Subcutaneous adipose tissue (tissue), 4 donors: Measurements from ENCODE around the gene TGM3. TPM values are rescaled to one million over a fixed set of nuclear protein-coding genes. Genes with fewer than 3 reads are reported as not detected.

ENCODE experiments used
- total RNA-seq, 4 donors: library from RNA; depleted of rRNA; stranded (reverse); fragments of >200 nt; gene quantifications; one replicate each; pipeline ENCODE4 v1.1.0, GENCODE V29; 2016
- TF ChIP-seq, protein P1 (sequence below): fragments of 450-650 bp; IDR thresholded peaks from one replicate; pipeline ENCODE4 v1.5.1; 2016; ENCODE audit warnings: low read depth, mild to moderate bottlenecking, control low read depth, antibody characterized with exemption, moderate library complexity

Gene TGM3
- total RNA-seq, 4 donors from 2014 or later, result 0.19 TPM; not detected in 3

DNA sequence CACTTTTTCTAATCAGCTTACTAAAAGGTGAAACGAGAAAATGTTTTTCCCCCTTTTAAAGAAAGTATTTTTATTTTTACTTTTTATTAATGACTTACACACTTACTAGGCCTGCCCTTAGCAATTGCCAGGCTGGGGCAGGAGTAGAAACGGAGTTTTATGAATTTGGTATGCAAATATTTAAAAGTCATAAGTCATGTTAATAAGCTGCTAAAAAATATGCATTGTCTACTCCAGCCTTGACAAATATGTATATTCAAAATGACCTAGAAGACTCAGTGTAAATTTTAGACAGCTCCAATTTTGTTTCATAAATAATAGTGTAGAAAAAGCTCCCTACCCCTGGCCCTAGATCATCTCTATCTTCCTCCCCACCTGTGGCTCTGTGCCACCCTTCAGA lies 67.4 kb downstream of the TGM3 start:
- TF ChIP-seq, protein P1, sequence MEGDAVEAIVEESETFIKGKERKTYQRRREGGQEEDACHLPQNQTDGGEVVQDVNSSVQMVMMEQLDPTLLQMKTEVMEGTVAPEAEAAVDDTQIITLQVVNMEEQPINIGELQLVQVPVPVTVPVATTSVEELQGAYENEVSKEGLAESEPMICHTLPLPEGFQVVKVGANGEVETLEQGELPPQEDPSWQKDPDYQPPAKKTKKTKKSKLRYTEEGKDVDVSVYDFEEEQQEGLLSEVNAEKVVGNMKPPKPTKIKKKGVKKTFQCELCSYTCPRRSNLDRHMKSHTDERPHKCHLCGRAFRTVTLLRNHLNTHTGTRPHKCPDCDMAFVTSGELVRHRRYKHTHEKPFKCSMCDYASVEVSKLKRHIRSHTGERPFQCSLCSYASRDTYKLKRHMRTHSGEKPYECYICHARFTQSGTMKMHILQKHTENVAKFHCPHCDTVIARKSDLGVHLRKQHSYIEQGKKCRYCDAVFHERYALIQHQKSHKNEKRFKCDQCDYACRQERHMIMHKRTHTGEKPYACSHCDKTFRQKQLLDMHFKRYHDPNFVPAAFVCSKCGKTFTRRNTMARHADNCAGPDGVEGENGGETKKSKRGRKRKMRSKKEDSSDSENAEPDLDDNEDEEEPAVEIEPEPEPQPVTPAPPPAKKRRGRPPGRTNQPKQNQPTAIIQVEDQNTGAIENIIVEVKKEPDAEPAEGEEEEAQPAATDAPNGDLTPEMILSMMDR, result no peak

DNA sequence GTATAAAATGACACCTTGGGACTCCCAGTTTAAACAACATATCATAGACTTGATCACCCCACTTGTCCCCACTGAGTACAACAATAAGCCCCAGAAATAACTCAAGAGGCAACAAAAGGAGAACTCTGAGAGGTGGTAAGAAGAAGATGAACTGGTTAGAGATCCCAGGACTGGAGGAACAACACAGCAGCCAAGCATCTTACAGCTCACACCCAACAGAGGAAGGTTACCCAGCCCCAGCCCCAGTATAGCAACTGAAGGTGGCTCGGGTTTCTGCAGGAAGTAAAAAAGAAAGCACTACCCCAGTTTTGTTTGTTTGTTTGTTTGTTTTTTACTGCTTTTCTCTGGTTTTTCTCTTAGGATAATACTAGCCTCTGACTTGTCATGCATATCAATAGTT lies 67.8 kb downstream of the TGM3 start:
- TF ChIP-seq, protein P1, result no peak

DNA sequence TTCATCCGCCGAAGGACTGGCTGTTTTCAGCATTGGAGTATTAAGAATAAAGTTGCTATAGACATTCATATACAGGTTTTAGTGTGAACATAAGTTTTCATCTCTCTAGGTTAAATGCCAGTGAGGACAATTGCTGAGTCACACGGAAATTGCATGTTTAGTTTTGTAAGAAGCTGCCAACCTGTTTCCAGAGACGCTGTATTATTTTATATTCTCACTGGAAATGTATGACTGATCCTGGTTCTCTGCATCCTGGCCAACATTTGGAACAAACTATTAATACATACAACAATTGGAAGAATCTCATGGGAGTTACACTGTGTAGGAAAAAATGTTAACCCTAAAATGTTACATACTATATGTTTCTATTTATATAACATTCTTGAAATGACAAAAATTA lies 68.2 kb downstream of the TGM3 start:
- TF ChIP-seq, protein P1, result no peak

DNA sequence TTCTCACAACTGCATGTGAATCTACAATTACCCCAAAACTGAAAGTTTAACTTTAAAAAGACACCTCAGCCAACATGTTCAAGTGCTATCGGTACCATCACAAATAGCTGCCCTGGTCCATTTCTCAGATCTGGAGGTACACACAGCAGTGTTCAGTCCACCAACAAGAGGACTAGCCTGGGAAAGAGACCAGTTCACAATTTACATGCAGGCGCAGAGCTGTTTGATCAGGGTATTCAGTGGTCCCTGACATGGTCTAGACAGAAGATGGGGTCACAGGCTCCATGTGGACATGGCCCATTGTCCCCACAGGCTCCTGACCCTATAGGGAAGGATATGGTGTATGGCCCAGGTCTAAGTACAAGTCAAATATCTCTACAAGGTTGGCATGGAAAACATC lies 69.3 kb downstream of the TGM3 start:
- TF ChIP-seq, protein P1, result no peak

DNA sequence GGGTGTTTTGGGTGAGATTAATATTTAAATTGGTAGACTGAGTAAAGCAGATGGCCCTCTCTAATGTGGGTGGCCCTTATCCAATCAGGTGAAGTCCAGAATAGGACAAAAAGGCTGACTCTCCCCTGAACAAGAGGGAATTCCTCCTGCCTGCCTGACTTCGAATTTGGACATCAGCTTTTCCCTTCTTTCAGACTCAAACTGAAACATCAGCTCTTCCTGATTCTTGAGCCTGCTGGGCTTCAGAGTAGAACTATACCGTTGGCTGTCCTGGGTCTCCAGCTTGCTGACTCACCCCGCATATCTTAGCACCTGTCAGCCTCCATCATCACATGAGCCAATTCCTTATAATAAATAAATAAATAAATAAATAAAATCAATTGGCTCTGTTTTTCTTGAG lies 69.9 kb downstream of the TGM3 start:
- TF ChIP-seq, protein P1, result no peak

DNA sequence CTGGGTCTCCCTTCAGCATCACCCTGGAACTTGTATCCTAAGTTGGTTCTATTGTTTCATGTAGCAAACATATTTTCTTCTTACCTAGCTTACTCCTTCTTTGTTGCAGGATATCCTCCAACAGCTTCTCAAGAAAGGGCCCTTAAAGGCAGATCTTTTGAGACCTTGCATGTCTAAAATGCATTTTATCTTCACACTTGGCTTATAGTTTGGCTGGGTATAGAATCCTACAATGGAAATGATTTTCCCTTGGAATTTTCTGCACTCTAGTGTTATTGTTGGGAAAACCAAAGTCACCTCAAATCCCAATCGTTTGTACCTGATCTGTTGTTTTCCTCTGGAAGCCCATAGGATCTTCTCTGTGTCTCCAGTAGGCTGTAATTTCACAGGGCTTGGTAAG lies 72.8 kb downstream of the TGM3 start:
- TF ChIP-seq, protein P1, result no peak

DNA sequence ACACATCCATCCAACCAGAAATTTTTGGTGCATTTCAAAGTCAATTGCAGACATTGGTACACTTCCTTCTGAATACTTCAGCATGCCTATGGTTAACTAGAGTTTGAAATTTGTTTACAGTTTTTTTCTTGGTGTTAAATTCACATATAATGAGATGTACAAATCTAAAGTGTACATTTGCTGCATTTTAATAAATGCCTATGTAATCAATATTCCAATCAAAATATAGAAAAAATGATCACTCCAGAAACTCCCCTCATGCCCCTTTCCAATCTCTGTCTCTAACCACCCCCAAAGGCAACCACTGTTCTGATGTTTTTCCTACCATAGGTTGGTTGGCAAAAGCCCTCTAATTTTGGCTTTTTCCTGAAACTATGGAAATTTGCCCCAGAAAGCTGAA lies 77.3 kb downstream of the TGM3 start:
- TF ChIP-seq, protein P1, result no peak
